Neural cell (in vitro differentiated cells): Measurements from ENCODE around the gene NDUFAF2. TPM values are rescaled to one million over a fixed set of nuclear protein-coding genes. Genes with fewer than 3 reads are reported as not detected.

Source experiments
- H2AFZ ChIP-seq: fragments of 200-600, 300-800 bp; sonication (generic), shearing (Covaris generic); 2 replicates; pipeline ENCODE4 v1.6.0; 2014; ENCODE audit warnings: low read depth, mild to moderate bottlenecking, antibody characterized with exemption, low read length, moderate library complexity
- H3F3A ChIP-seq: fragments of 200-600 bp; shearing (Covaris generic); 2 replicates; pipeline ENCODE4 v1.6.1; 2016; ENCODE audit warnings: mild to moderate bottlenecking, moderate library complexity, mixed read lengths, antibody characterized with exemption, low read length; ENCODE audit not compliant: insufficient read depth, poor library complexity, severe bottlenecking
- H3K27ac ChIP-seq: fragments of 200-600, 300-800 bp; sonication (generic), shearing (Covaris generic); 2 replicates; pipeline ENCODE4 v1.5.1; 2014; ENCODE audit warnings: mild to moderate bottlenecking, low read length, moderate library complexity
- H3K27me3 ChIP-seq: fragments of 300-800, 200-600 bp; sonication (generic), shearing (Covaris generic); 2 replicates; pipeline ENCODE4 v1.6.0; 2014; ENCODE audit warnings: mild to moderate bottlenecking, low read depth, low read length, moderate library complexity; ENCODE audit not compliant: insufficient read depth
- H3K36me3 ChIP-seq: fragments of 300-800, 200-600 bp; sonication (generic), shearing (Covaris generic); 2 replicates; pipeline ENCODE4 v1.5.1; 2014; ENCODE audit warnings: mild to moderate bottlenecking, antibody characterized with exemption, low read length, moderate library complexity; ENCODE audit not compliant: insufficient read depth
- H3K4me2 ChIP-seq: fragments of 300-800, 200-600 bp; sonication (generic), shearing (Covaris generic); 2 replicates; pipeline ENCODE4 v1.6.0; 2014; ENCODE audit warnings: mild to moderate bottlenecking, low read length
- H3K4me3 ChIP-seq: fragments of 300-800, 200-600 bp; sonication (generic), shearing (Covaris generic); 2 replicates; pipeline ENCODE4 v1.5.1; 2014; ENCODE audit warnings: mild to moderate bottlenecking, low read length, moderate library complexity
- H3K79me2 ChIP-seq: fragments of 200-600 bp; shearing (Covaris generic); replicated peaks from 2 replicates; pipeline ENCODE4 v1.6.0; 2014; ENCODE audit warnings: mild to moderate bottlenecking, low read length, moderate library complexity; ENCODE audit not compliant: insufficient read depth
- H3K9ac ChIP-seq: fragments of 300-800, 200-600 bp; sonication (generic), shearing (Covaris generic); 2 replicates; pipeline ENCODE4 v1.6.1; 2016; ENCODE audit warnings: mild to moderate bottlenecking, low read length, mixed read lengths
- H3K9me2 ChIP-seq: fragments of 200-600 bp; shearing (Covaris generic); 2 replicates; pipeline ENCODE4 v1.6.1; 2016; ENCODE audit warnings: mild to moderate bottlenecking, low read length, mixed read lengths; ENCODE audit not compliant: insufficient read depth
- H3K9me3 ChIP-seq: fragments of 200-600, 300-800 bp; sonication (generic), shearing (Covaris generic); 2 replicates; pipeline ENCODE4 v1.6.1; 2016; ENCODE audit warnings: mild to moderate bottlenecking, mixed run types, low read length, moderate library complexity, mixed read lengths
- H4K20me1 ChIP-seq: fragments of 200-600 bp; shearing (Covaris generic); 2 replicates; pipeline ENCODE4 v1.6.1; 2016; ENCODE audit warnings: mild to moderate bottlenecking, mixed run types; ENCODE audit not compliant: insufficient read depth
- EP300 ChIP-seq: fragments of 450-650 bp; conservative IDR thresholded peaks from 2 replicates; pipeline ENCODE4 v1.6.1; 2014; ENCODE audit warnings: antibody characterized with exemption, mild to moderate bottlenecking, moderate library complexity; ENCODE audit not compliant: poor library complexity, severe bottlenecking
- EZH2 ChIP-seq: fragments of 200-600, 300-800 bp; shearing (Covaris generic), sonication (generic); IDR thresholded peaks from 2 replicates; pipeline ENCODE4 v1.6.1; 2014; ENCODE audit warnings: antibody characterized with exemption, low read length, borderline replicate concordance, mild to moderate bottlenecking; ENCODE audit not compliant: insufficient read depth, poor library complexity, severe bottlenecking
- MXI1 ChIP-seq: fragments of 450-650 bp; conservative IDR thresholded peaks from 2 replicates; pipeline ENCODE4 v1.6.1; 2014; ENCODE audit warnings: antibody characterized with exemption, mild to moderate bottlenecking; ENCODE audit not compliant: poor library complexity, severe bottlenecking
- POLR2AphosphoS5 ChIP-seq: IDR thresholded peaks from 2 replicates; pipeline ENCODE4 v1.6.1; 2012
- RAD21 ChIP-seq: fragments of 450-650 bp; conservative IDR thresholded peaks from 2 replicates; pipeline ENCODE4 v1.6.1; 2014; ENCODE audit warnings: antibody characterized with exemption, mild to moderate bottlenecking, moderate library complexity
- REST ChIP-seq: IDR thresholded peaks from 2 replicates; pipeline ENCODE4 v1.6.1; 2012; ENCODE audit warnings: borderline replicate concordance
- SMC3 ChIP-seq: fragments of 450-650 bp; conservative IDR thresholded peaks from 2 replicates; pipeline ENCODE4 v1.6.1; 2014; ENCODE audit warnings: antibody characterized with exemption, mild to moderate bottlenecking, moderate library complexity; ENCODE audit not compliant: poor library complexity
- TAF1 ChIP-seq: IDR thresholded peaks from 2 replicates; pipeline ENCODE4 v1.6.1; 2012; ENCODE audit warnings: low read depth
- polyA plus RNA-seq: library from polyadenylated mRNA; depleted of rRNA; stranded (reverse); fragments of >200 nt; gene quantifications from 2 replicates; pipeline ENCODE4 v1.2.3, GENCODE V29; 2014
- TF ChIP-seq, protein P1 (sequence below): fragments of 450-650 bp; IDR thresholded peaks from 2 replicates; pipeline ENCODE4 v1.5.1; 2014; ENCODE audit warnings: antibody characterized with exemption, mild to moderate bottlenecking, moderate library complexity; ENCODE audit not compliant: poor library complexity, severe bottlenecking

NDUFAF2 gene
- polyA plus RNA-seq, 1 donor from 2014 or later = 53.6 TPM

GRCh38 chr5:61171479-61171878, 226.5 kb downstream of the NDUFAF2 start:
- H3K79me2 ChIP-seq = no peaks in the 10 kb centered on the region
- no peaks in the 10 kb centered on the region for H4K20me1 ChIP-seq
- no peaks in the 10 kb centered on the region for H3F3A ChIP-seq
- no peaks in the 10 kb centered on the region for H3K36me3 ChIP-seq
- no peak overlapping the region for H3K4me2 ChIP-seq
- H3K9ac ChIP-seq = no peak overlapping the region
- no peak overlapping the region for H2AFZ ChIP-seq
- H3K27ac ChIP-seq = no peak overlapping the region
- no peaks in the 10 kb centered on the region for H3K9me2 ChIP-seq
- H3K4me3 ChIP-seq = no peak overlapping the region
- no peak for TF ChIP-seq EP300
- TF ChIP-seq, protein P1, sequence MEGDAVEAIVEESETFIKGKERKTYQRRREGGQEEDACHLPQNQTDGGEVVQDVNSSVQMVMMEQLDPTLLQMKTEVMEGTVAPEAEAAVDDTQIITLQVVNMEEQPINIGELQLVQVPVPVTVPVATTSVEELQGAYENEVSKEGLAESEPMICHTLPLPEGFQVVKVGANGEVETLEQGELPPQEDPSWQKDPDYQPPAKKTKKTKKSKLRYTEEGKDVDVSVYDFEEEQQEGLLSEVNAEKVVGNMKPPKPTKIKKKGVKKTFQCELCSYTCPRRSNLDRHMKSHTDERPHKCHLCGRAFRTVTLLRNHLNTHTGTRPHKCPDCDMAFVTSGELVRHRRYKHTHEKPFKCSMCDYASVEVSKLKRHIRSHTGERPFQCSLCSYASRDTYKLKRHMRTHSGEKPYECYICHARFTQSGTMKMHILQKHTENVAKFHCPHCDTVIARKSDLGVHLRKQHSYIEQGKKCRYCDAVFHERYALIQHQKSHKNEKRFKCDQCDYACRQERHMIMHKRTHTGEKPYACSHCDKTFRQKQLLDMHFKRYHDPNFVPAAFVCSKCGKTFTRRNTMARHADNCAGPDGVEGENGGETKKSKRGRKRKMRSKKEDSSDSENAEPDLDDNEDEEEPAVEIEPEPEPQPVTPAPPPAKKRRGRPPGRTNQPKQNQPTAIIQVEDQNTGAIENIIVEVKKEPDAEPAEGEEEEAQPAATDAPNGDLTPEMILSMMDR = no peak
- TF ChIP-seq REST = no peak
- TF ChIP-seq RAD21 = no peak
- TF ChIP-seq TAF1 = no peak
- TF ChIP-seq SMC3 = no peak
- TF ChIP-seq EZH2 = no peak
- TF ChIP-seq POLR2AphosphoS5 = no peak
- TF ChIP-seq MXI1 = no peak
- no peaks in the 10 kb centered on the region for H3K9me3 ChIP-seq
- no peaks in the 10 kb centered on the region for H3K27me3 ChIP-seq

DNA sequence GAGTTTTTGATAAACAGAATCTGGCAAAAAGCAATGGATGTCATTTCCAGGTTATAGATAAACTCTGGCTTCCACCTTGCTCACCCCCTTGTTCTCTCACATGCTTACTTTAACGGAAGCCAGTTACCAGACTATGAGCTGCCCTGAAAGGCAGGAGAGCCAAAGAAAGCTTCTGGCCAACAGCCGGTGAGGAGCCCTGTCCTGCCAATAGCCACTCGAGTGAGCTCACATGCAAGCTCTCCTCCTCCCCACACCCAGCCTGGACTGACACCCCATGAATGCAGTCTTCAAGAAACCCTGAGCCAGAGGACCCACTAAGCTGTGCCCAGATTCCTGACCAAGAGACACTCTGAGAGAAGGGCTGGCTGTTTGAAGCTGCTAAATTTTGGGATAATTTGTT, 231.6 kb downstream of the NDUFAF2 start:
- no peak overlapping the region for H3K4me2 ChIP-seq
- H3K9me3 ChIP-seq = no peaks in the 10 kb centered on the region
- TF ChIP-seq POLR2AphosphoS5 (no peak), RAD21 (no peak), REST (no peak), SMC3 (no peak), EZH2 (no peak), EP300 (no peak), TAF1 (no peak), MXI1 (no peak)
- TF ChIP-seq, protein P1 = no peak
- no peak overlapping the region for H3K9ac ChIP-seq
- no peaks in the 10 kb centered on the region for H3F3A ChIP-seq
- H3K27ac ChIP-seq = no peak overlapping the region
- no peaks in the 10 kb centered on the region for H3K9me2 ChIP-seq
- no peaks in the 10 kb centered on the region for H3K36me3 ChIP-seq
- H2AFZ ChIP-seq = no peak overlapping the region
- H3K27me3 ChIP-seq = no peaks in the 10 kb centered on the region
- no peak overlapping the region for H3K4me3 ChIP-seq
- H4K20me1 ChIP-seq = no peaks in the 10 kb centered on the region
- H3K79me2 ChIP-seq = no peaks in the 10 kb centered on the region
